Measurements from ENCODE around the gene KIR2DL1.
"Not testable (repeated sequence)": the region's sequence is repeated elsewhere in the genome, so short reads cannot be mapped to it uniquely, and the experiment has no call there.

Gene KIR2DL1

GRCh38 chr19:54828064-54828463, 58.5 kb downstream of the KIR2DL1 start:
- not testable (repeated sequence) for DNase-seq

DNA sequence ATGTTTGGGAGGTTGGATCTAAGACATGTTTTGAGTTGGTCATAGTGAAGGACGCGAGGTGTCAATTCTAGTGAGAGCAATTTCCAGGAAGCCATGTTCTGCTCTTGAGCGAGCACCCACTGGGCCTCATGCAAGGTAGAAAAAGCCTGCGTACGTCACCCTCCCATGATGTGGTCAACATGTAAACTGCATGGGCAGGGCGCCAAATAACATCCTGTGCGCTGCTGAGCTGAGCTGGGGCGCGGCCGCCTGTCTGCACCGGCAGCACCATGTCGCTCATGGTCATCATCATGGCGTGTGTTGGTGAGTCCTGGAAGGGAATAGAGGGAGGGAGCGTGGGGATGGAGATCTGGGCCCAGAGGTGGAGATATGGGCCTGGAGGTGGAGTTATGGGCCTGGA, 62.9 kb downstream of the KIR2DL1 start, which contains the start of gene KIR2DS4:
Gene KIR2DS4 (plus strand): TSS at position 181 of the 400 bp plus-strand sequence.
- not testable (repeated sequence) for DNase-seq
